HUDEP-2 (cell line): Measurements from ENCODE around the gene RBM7.
A peak's percentile ranks its signal among the peaks of the same experiment; 100 is the strongest.

ENCODE experiments used
- DNase-seq, 76 experiments: peaks; one replicate each; lab custom pipeline; 2025; ENCODE audit not compliant: unreplicated experiment in 76 of 76; lab: John Stamatoyannopoulos, UW

RBM7 gene

GRCh38 chr11:114395736-114396135 is 4.7 kb upstream of the RBM7 start:
- peak in 12 of 76 experiments; percentile 3 to 33 (median 19) for DNase-seq

GRCh38 chr11:114396916-114397315 is 3.5 kb upstream of the RBM7 start:
- DNase-seq = no peak

- no peak for DNase-seq
Observed at GRCh38 chr11:114397349-114397982, 3.0 kb upstream of the RBM7 start.

DNA sequence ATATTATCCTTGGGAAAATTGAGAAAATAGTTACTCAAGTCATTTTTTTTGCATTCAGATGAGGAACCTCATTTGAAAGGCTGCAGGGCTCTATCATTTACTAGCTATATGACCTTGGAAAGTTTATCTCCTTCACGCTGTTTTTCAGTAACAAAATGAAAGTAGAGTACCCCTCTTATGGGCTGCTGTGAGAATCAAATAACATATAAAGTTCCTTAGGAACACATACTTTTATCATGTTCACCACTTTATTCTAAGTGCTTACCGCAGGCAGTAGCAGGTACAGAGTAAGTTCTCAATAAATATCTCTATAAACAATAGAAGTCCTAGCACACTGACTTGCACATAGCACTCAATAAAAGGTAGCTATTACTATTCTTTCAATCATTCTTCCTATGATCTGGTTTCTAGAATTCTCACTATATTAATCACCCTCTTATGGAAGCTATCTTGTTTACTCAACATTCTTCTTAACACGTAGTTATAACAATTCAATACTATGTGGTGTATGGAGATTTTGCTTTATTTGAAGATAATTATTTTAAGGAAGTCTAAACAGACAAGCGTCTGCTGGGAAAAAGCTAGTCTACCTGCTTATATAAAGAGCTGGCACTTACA is 2.1 kb upstream of the RBM7 start:
- DNase-seq = no peak

DNA sequence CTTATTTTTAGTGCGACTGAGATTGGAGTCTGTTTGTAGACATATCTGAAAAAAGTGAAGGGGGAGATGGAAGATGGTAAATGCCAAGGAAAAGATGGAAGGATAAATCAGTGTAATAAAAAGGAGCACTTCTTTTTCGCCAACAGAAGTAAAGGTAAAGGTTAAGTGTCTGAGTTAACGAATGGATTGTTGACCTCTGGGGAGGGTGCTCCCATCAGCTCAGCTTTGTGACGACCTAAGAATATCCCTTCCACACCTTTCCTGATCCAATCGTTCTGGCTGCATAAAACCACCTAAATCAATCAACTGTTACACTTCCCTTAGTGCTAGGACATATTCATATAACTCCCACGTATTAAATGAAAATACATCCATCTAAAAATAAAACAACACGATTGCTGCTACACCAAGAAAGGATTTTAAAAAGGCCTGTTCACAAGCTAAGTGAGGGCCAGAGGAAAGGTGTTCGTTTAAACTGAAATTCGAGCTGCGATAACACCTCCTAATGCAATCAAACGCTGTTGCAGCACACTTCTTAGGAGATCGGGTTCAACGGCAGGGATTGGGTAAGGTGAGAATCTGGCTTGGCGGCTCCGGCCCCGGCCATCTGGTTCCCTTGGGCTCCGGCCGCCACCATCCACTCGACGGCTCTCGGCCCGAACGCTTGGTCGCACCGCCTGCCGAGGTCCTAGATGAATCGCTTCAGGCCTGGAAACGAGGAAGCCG is 813 bp upstream of the RBM7 start:
- peak in 4 of 76 experiments; percentile 31 to 41 (median 36) for DNase-seq

GRCh38 chr11:114400915-114401223 is 403 bp downstream of the RBM7 start:
- peak in 1 of 76 experiments; percentile 29 for DNase-seq

- no peak for DNase-seq
Observed at GRCh38 chr11:114401311-114401710, 845 bp downstream of the RBM7 start.

GRCh38 chr11:114412946-114413345 is 12.5 kb downstream of the RBM7 start:
- DNase-seq = no peak

DNA sequence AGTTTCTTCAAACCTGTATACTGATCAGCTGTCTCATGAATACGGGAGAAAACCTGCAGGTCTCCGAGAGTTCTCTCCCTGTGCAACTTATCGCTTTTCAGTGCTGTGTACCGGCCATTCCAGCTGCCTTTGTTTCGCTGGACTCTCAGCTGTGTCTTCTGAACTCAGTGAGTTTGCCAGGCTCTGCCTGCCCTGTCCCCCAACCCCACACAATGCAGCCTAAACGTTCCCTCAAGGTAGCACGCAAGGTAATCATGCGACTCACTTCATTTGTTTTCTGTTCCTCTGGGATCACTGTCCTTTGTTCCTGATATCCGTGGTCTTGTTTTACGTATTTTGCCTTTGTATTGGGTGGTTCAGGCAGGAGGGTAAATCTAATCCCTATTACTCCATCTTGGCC is 13.5 kb downstream of the RBM7 start:
- no peak for DNase-seq

DNA sequence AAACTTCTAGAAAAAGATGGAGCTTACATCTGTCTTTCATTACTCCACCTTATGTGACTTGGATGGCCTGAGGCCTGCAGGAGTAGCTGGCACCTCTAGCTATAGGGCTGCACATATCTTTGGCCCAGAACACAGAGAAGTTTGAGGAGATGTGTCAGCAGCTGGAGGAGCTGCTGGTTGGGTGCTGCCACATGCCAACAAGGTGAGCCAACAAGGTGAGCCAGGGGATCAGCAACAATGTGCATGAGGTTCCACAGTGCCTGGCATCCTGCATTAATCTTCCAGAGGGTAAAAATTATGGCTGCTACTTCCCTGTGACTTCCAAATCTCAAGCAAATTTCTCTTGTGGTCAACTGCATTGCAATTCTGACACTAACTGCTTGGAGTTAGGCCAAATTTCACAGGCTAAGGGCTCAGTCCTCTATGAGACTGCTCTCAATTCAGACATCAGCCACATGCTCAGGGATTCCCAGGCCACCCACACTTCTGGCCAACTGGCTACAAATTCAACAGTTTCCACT is 16.0 kb downstream of the RBM7 start:
- no peak for DNase-seq

GRCh38 chr11:114426280-114426679 is 25.8 kb downstream of the RBM7 start:
- DNase-seq = no peak

DNA sequence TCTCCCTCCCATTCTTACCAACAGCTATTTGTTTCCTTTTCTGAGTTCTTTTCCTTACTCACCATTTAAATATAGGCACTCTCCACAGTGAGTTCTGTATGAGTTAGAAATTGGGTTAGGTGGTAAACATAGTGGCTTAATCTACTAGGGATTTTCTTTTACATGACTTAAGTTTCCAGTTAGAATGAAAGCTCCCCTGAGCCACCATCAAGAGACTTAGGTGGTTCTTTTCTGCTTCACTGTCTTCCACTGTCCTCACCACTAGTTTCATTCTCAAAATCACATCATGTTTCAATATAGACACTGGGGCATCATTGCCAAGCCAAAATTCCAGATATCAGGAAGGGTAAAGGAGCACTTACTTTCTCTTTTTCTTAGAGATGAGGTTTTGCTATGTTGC is 29.8 kb downstream of the RBM7 start:
- no peak for DNase-seq

DNA sequence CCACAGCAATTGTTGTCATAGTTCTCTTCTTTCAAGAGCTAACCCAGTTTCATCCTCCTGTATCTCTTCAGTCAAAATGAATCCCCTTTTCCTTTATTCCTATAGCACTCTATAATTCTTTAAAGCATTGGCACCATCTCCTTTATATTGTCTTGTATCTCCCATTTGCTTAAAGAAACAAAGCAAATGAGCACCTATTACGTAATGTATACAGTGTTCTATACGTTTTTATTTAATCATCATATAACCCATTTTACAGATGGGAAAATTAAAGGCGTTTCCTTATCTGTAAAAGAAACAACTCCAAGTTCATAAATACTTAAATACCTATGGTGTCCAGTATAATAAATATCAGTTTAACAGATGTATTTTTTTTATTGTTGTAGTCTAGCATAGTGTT is 32.4 kb downstream of the RBM7 start:
- no peak for DNase-seq

DNA sequence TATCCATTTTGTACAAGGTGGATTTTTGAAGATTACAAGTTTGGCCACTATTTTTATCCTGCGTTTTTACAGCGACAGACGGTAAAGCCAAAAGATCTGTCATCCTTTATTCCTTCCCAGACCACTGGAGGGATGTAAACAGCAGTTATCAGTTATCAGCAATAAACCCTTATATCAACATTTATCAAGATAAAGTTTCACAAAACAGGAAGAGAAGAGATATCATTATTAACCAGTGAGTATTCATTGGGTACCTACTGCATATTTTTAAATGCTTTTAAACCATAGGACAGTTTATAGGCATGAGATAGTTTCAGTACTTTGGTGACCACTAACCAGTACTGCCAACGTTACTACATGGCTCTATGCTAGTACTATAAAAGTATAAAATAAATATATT is 32.9 kb downstream of the RBM7 start:
- DNase-seq = no peak

- DNase-seq = no peak
Observed at GRCh38 chr11:114438303-114438702, 37.8 kb downstream of the RBM7 start.

- DNase-seq = peak in 75 of 76 experiments; percentile 27 to 95 (median 89)
Observed at GRCh38 chr11:114439229-114440120, 39.0 kb downstream of the RBM7 start, which contains the start of gene REXO2. Gene REXO2, plus strand, starts transcription at chr11:114439467. Its CDS starts 62 bp downstream, at chr11:114439529.

DNA sequence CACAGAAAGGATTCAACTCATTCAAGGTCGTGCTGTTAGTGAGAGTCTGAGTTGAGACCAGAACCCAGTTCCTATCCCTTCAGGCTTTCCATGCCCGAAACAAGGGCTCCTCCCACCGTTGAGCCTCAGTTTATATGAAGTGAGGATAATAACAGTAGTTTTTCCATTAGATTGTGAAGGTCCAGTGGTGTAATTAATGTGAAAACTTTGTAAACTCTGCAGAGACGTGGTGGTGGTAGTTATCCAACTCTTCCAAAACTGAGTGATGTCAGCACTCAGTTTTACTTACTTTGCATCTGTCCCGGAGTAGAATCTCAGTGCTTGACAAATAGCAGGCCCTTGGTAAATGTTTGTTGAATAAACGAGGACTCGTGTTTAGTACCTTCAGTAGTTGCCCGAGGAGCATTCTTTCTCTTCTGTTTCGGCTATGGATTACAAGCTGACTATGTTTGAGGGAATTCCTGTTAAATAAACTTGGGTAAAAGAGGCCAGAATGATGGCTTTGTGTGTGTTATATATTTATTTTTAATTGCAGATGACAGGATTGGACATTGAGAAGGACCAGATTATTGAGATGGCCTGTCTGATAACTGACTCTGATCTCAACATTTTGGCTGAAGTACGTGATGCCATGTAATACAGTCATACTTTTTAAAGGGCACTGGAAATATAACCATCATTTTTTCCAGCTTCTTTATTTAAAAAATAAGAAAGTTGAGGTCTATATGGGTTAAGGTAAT is 39.8 kb downstream of the RBM7 start:
- peak in 1 of 76 experiments; percentile 3 for DNase-seq

DNA sequence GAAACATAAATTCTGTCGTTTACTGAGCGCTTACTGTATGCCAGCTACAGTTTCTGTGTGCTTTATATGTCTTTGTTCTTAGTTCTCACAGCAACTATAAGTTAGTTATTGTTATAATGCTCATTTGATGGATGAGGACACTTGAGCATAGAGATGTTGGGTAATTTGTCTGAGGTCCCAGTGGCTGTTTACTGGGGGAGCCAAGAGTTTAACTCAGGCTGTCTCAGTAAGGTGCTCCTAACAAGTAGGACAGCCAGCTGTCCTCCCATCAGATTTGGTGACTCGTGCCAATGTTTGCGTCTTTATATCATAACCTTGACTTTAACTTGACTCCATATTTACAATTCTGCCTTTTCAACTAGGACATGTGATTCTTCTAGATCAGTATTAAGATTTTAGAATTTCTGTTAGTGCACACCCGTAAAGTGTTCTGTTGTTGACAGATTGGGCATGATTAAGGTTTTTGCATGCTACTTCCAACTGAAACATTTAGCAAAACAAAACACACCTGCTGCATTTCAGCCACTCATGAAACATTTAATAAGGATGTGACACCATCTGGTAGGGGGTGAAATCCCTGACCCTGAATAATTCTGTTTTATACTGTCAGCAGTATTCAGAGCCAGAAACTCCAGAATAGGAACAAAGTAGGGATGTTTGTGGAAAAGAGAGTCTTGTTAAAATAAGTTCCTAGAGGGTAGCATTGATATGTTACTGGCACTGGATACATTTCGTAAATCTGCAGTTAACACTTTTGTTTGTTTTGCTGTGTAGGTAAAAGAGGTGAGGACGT is 40.7 kb downstream of the RBM7 start:
- peak in 5 of 76 experiments; percentile 5 to 38 (median 12) for DNase-seq

DNA sequence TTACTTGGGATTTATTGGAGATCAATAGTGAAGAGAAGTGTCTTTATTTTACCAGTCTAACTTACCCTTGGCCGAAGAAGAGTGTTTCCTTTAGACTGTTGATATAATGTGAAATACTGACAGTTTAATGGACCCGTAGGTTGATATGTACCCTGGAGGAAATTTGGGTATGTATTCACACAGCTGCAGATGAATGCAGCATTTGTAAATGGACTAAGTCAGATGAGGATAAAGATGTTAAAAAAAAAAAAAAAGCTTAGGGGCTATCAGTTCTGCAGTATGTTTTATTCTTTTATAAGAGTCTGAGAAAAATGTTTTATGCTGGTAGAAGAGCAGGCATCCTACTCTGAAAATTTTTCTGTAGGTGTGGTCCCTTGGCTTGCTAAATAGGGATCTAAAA is 41.5 kb downstream of the RBM7 start:
- peak in 1 of 76 experiments; percentile 25 for DNase-seq
